PC-3 (cell line): ENCODE measurements around the gene DNLZ.

ENCODE experiments used
- EZH2phosphoT487 ChIP-seq: fragments of 300-600 bp; sonication (generic); IDR thresholded peaks from 2 replicates; pipeline ENCODE4 v1.6.1; 2018; ENCODE audit warnings: mild to moderate bottlenecking, antibody characterized with exemption, low read length, borderline replicate concordance
- TF ChIP-seq, protein P1 (sequence below): fragments of 300-600 bp; sonication (generic); conservative IDR thresholded peaks from 2 replicates; pipeline ENCODE4 v1.5.1; 2017; ENCODE audit warnings: antibody characterized with exemption, low read depth, mild to moderate bottlenecking, low read length

DNA sequence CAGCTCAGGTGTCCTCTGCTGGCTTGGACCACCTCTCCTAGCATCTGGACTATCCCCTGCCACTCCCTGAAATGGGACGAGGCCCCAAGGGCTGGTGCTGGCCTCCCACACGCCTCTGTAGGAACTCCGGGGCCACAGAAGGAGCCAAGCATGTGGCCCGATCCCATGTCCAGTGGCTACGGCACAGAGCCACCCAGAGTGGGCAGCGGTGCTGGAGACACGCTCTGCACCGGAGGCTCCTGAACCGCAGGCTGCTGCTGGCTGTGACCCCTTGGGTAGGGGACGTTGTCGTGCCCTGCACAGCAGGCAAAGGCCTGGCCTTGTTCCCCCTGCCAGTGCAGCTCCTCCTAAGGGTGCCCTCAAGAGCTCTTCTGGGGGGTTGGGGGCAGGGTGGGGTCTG is 16.3 kb upstream of the DNLZ start:
- TF ChIP-seq EZH2phosphoT487: no peak
- TF ChIP-seq, protein P1, sequence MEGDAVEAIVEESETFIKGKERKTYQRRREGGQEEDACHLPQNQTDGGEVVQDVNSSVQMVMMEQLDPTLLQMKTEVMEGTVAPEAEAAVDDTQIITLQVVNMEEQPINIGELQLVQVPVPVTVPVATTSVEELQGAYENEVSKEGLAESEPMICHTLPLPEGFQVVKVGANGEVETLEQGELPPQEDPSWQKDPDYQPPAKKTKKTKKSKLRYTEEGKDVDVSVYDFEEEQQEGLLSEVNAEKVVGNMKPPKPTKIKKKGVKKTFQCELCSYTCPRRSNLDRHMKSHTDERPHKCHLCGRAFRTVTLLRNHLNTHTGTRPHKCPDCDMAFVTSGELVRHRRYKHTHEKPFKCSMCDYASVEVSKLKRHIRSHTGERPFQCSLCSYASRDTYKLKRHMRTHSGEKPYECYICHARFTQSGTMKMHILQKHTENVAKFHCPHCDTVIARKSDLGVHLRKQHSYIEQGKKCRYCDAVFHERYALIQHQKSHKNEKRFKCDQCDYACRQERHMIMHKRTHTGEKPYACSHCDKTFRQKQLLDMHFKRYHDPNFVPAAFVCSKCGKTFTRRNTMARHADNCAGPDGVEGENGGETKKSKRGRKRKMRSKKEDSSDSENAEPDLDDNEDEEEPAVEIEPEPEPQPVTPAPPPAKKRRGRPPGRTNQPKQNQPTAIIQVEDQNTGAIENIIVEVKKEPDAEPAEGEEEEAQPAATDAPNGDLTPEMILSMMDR: no peak
